C4-2B (cell line): Measurements from ENCODE around the gene GNB3.

Experiments
- H3K27ac ChIP-seq: fragments of 450-650 bp; 2 replicates; pipeline ENCODE4 v1.5.1; 2017
- ZFX ChIP-seq: fragments of 450-650 bp; IDR thresholded peaks from 2 replicates; pipeline ENCODE4 v1.6.1; 2017
- TF ChIP-seq, protein P1 (sequence below): fragments of 450-650 bp; conservative IDR thresholded peaks from 2 replicates; pipeline ENCODE4 v1.5.1; 2017; ENCODE audit warnings: mild to moderate bottlenecking

The GNB3 gene

DNA sequence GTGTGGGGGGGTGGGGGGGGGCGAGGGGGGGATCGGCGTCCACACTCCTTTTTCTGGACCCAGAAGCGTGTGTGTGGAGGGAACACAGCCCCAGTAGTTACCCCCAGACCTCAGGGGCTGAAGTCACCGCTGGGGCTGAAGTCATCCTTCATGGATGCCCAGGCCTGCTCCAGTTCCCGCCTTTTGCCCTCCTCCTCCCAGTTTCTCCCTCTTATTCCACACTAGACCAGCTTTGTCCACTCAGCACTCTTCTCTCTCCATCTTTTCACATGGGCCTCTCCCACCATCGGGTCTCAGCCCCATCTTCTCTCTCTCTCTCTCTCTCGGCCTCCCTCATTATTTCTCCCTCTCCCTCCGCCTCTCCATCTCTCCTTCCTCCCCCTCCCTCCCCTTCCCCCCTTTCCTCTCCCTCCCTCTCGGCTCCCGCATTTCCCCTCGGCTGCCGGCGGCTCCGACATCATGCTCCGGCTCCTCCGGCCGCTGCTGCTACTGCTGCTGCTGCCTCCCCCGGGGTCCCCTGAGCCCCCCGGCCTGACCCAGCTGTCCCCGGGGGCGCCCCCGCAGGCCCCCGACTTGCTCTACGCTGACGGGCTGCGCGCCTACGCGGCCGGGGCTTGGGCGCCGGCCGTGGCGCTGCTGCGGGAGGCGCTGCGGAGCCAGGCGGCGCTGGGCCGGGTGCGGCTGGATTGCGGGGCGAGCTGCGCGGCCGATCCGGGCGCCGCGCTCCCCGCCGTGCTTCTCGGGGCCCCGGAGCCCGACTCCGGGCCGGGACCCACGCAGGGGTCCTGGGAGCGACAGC, 12.5 kb upstream of the GNB3 start, which contains the start of gene P3H3:
Gene P3H3 (plus strand): TSS at position 426 of the 799 bp plus-strand sequence. CDS start 34 bp downstream, at position 460.
- TF ChIP-seq, protein P1, sequence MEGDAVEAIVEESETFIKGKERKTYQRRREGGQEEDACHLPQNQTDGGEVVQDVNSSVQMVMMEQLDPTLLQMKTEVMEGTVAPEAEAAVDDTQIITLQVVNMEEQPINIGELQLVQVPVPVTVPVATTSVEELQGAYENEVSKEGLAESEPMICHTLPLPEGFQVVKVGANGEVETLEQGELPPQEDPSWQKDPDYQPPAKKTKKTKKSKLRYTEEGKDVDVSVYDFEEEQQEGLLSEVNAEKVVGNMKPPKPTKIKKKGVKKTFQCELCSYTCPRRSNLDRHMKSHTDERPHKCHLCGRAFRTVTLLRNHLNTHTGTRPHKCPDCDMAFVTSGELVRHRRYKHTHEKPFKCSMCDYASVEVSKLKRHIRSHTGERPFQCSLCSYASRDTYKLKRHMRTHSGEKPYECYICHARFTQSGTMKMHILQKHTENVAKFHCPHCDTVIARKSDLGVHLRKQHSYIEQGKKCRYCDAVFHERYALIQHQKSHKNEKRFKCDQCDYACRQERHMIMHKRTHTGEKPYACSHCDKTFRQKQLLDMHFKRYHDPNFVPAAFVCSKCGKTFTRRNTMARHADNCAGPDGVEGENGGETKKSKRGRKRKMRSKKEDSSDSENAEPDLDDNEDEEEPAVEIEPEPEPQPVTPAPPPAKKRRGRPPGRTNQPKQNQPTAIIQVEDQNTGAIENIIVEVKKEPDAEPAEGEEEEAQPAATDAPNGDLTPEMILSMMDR, result peak; percentile 31
- TF ChIP-seq ZFX, result no peak
- H3K27ac ChIP-seq, result no peak within 1 kb of the TSS; the same call in 1 of the 2 replicates

DNA sequence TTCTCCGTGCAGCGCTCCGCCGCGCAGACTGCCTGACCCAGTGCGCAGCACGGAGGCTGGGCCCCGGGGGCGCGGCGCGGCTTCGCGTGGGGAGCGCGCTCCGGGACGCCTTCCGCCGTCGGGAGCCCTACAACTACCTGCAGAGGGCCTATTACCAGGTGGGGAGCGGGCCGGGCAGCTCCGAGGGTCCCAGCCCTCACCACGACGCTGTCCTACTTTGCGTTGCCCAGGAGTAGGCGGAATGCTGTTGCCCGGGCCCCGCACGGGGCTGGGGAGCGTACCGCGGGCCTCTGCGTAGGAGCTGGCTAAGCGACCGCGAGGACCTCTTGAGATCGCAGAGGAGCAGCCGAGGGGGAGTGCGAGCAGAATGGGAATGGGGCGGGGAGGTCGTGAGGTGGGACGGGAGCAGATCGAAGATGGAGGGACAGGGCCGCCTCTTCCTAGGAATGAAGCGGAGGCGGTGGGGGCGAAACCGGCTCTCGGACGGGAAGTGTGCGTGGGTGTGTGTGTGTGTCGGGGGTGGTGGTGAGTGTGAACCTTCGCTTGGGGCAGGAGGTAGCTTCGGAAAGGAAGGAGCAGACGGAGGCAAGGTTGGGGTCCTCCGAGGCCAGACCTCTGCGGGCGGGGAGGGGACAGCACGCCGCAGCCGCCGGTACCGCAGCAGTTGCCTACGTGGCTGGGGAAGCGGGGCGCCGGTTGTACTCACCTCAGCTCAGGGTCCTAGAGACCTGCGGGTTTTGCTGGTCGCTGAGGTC, 11.8 kb upstream of the GNB3 start:
- no peak for TF ChIP-seq ZFX
- TF ChIP-seq, protein P1, result peak; percentile 16
- no peak overlapping the region for H3K27ac ChIP-seq

DNA sequence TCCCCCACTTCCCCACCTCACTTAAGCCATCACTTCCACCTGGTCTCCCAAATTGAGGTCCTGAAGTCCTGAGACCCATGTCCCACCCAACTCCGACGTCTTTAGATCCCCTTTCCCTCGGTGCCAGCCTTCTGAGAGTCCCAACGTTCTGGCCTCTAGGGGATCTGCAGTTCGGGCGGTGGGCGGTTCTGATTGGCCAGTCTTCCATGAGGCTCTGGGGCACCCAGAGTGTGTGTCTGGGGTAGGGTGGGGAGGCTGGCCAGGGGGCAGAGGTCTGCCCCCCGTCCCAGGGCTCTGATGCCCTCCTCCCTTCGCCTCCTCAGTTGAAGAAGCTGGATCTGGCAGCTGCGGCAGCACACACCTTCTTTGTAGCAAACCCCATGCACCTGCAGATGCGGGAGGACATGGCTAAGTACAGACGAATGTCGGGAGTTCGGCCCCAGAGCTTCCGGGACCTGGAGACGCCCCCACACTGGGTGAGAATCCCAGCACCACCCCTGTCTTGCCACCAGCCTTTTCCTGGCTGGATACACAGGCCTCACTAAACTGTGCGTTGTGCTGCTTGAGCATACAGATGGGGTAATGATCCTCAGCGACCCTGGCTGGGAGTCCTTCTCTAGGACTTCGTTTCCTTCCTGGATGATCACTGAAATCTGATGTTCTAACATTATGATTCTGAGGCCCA, 11.0 kb upstream of the GNB3 start:
- no peak overlapping the region for H3K27ac ChIP-seq
- no peak for TF ChIP-seq ZFX
- TF ChIP-seq, protein P1, result no peak

DNA sequence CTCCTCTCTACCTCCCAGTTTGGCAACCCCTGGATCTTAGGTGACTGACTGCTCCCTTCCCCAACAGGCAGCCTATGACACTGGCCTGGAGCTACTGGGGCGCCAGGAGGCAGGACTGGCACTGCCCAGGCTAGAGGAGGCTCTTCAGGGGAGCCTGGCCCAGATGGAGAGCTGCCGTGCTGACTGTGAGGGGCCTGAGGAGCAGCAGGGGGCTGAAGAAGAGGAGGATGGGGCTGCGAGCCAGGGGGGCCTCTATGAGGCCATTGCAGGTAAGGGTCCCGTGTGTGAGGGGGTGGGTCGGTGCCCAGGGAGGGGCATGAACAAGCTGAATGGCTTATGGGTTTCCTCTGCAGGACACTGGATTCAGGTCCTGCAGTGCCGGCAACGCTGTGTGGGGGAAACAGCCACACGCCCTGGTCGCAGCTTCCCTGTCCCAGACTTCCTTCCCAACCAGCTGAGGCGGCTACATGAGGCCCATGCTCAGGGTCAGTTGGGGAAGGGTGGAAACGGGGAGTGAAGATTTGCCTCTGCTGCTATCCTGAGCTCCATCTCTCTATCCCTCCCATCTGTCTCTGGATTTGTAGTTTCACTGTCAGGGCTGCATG, 10.3 kb upstream of the GNB3 start:
- TF ChIP-seq, protein P1, result no peak
- no peak for TF ChIP-seq ZFX
- no peak overlapping the region for H3K27ac ChIP-seq

DNA sequence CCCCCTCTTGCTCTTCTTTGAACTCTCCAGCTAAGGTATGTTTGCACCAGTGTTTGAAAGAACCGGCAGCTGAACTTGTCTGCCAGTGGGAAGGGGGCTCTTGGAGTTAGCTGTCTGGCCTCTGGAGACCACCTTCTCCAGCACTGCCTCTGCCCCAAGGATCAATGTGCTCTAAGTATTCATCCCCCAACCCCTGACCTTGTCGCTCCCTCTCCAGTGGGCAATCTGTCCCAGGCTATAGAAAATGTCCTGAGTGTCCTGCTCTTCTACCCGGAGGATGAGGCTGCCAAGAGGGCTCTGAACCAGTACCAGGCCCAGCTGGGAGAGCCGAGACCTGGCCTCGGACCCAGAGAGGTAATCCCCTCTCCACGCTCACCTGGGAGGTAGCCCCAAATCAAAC, 9.7 kb upstream of the GNB3 start:
- H3K27ac ChIP-seq, result no peak overlapping the region
- TF ChIP-seq, protein P1, result no peak
- no peak for TF ChIP-seq ZFX

DNA sequence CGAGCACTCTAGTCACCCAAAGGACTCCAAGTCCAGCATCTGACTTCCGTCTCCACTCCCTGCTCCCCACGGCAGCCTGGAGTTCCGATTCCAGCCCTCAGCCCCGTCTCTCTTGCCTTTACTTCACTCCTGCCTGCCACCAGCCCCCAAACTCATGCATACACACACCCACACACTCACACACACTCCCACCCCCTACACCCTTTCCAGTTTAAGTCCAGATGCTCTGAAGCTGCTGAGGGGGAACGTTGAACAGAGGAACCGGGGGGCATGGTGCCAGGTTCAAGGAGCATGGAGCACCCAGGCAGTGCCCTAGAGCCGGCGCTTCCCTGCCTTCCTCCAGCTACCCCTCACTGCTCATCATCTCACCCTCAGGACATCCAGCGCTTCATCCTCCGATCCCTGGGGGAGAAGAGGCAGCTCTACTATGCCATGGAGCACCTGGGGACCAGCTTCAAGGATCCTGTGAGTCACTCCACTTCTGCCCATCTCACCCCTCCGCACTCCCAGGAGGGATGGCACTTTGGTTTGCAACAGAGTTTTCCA, 9.2 kb upstream of the GNB3 start:
- TF ChIP-seq, protein P1, result no peak
- TF ChIP-seq ZFX, result no peak
- no peak overlapping the region for H3K27ac ChIP-seq
